HG02623 (cell line): ENCODE data around the gene SAPCD2.

Source experiments
- ATAC-seq: cut with Tn5 transposase; IDR thresholded peaks from one replicate; pipeline ENCODE4 v1.9.1; 2021; ENCODE audit warnings: moderate library complexity; ENCODE audit not compliant: unreplicated experiment

The SAPCD2 gene

DNA sequence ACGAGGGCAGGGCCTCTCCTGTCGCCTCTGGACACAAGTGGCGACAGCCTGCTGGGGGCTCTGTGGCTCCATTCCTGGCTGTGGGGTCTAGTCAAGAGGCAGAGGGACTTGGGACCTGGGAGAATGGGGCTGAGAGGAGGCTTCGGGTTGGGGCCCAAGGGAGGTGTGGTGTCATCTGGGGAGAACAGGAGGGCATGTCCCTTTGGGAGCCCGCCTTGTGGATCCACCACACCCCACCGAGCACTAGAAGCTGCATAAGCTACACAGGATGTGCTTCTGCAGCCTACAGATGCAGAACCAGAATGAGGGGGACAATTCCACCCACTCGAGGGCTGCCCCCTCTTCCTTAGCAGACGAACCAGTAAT is 12.6 kb upstream of the SAPCD2 start:
- no peak for ATAC-seq

- ATAC-seq = no peak
These were observed 12.0 kb upstream of the SAPCD2 start for GRCh38 chr9:137082222-137082924.

GRCh38 chr9:137080260-137081122 is 10.1 kb upstream of the SAPCD2 start:
- ATAC-seq = no peak

- no peak for ATAC-seq
These were observed 9.0 kb upstream of the SAPCD2 start for GRCh38 chr9:137079401-137079787.

GRCh38 chr9:137078701-137079400 is 8.5 kb upstream of the SAPCD2 start:
- no peak for ATAC-seq

DNA sequence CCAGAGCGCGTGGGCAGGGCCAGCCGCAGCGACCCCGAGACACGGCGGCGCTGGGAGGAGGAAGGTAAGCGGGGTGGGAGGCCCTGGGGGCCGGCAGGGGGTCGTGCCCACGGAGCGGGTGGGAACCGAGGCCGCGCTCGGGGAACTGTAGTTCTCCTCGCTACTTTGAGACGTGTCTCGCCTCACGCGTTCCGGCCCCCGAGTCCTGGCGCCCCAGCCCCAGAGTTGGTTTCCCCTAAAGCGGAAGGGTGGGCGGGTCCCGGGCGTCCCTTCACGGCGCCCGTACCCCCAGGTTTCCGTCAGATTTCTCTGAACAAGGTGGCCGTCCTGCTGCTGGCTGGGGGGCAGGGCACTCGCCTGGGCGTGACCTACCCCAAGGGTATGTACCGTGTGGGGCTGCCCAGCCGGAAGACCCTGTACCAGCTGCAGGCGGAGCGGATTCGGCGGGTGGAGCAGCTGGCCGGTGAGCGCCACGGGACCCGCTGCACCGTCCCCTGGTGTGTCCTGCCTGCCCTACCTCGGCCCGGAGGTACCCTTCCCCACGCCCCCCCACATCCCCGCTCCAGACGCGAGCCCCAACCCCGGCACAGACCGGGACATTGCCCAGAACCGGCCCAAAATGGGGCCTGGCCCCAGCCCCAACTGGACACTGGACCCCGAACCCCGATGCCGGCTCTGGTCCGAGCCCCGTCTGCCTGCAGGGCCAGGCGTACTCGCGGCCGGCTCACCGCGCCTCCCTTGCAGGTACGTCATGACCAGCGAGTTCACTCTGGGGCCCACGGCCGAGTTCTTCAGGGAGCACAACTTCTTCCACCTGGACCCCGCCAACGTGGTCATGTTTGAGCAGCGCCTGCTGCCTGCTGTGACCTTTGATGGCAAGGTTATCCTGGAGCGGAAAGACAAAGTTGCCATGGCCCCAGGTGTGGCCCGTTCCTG is 7.7 kb upstream of the SAPCD2 start:
- ATAC-seq = peak; percentile 17

GRCh38 chr9:137077010-137077747 is 6.8 kb upstream of the SAPCD2 start, which contains the start of gene UAP1L1:
TSS of gene UAP1L1 (plus strand) at chr9:137077517. CDS start at chr9:137077533, 16 bp downstream.
- ATAC-seq = peak; percentile 50

GRCh38 chr9:137076636-137077009 is 6.3 kb upstream of the SAPCD2 start:
- ATAC-seq = no peak

DNA sequence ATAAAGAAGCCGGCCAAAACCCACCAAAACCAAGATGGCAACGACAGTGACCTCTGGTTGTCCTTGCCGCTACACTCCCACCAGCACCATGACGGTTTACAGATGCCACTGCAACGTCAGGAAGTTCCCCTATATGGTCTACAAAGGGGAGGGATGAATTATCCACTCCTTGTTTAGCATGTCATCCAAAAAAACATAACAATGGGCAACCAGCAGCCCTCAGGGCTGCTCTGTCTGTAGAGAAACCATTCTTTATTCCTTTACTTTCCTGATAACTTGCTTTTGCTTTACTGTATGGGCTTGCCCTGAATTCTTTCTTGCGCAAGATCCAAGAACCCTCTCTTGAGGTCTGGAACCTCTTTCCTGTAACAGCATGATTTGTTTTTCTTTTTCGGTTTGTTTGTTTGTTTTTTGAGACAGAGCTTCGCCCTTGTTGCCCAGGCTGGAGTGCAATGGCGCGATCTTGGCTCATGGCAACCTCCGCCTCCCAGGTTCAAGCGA is 5.0 kb upstream of the SAPCD2 start:
- ATAC-seq = no peak

DNA sequence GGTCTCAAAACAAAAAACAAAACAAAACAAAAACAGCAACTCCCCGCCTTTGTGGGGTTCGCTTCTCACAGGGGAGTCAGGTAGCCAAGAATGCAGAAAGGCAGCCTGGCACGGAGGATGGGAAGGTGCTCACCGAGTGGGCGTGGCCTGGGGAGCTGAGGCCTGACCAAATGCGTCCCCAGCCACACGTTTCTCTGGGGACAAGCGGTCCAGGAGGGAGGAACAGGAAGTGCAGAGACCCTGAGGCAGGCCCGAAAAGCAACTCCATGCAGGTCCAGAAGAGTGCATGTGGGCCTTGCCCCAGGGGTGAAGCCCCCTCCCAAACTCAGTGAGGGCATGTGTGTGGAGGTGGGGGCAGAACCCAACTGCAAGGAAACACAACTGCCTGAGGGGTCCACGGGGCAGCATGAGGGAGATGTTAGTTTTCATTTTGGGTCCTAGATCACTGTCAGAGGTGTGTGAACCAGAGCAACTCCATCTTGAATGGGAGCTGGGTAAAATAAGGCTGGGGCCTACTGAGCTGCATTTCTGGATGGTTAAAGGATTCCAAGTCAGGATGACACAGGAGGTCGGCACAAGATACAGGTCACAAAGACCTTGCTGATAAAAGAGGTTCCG is 4.4 kb upstream of the SAPCD2 start:
- ATAC-seq = no peak

GRCh38 chr9:137073992-137074399 is 3.6 kb upstream of the SAPCD2 start:
- ATAC-seq = no peak

- no peak for ATAC-seq
These were observed 925 bp upstream of the SAPCD2 start for GRCh38 chr9:137071282-137071681.

DNA sequence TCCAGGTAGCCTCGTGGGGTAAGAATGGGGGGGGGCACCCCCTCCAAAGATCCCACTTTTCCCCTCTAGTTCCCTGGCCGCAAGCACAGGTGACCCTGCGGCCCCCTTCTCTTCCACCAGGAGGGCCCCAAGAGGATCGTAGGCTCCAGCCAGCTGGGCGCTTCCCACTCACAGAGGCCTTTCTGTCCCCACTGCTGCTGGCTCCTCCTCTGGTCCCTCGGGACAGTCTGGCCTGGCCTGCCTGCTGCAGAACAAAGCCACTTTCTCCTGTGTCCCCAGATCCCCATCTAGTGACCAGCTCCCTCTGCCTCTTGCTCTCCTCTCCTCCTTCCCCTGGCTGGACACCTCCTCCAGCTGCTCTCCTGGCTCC is 534 bp upstream of the SAPCD2 start:
- no peak for ATAC-seq

GRCh38 chr9:137069508-137070091 is 757 bp downstream of the SAPCD2 start:
- ATAC-seq = no peak

DNA sequence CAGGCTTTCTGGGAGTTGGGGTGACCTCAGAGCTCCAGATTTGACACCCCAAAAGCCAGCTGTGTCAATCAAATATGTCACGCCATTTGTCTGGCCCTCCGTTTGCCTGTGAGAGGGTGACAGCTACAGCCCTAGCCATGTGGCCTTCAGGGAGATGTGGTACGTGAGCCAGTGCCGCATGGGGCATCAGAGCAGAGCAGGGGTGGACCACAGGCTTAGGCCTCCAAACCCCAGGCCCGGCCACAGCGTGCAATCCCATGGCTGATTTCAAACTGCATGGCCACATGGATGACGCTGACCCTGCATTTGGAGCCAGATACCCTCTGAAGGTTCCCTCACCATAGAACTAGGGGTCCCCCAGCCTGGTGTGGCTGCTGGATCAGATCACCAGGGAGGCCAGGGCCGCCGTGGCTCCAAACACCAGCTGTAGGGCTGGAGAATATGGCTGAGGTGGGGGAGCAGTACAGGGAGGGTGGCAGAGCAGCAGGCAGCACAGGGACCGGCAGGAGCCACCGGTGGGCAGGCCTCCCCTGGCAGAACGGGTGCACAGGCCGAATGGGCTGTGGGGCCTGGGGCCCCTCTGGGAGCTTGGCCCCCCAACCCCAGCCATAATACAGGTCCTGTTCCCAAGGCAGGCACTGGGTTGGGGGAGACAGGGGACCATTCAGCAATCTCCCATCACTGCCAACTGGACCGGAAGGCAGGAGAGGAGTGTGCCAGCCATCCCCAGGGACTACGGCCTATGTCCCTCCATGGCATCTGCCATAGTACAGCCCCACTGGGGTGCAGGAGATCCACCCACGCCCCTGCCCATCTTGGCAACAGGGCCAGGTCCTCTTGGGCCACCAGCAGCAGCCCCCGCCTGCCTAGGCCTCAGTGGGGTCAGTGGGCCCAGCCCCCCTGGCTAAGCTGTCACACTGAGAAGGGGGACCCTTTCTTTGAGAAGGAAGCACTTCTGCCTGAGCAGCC is 1.5 kb downstream of the SAPCD2 start:
- ATAC-seq = no peak

- no peak for ATAC-seq
These were observed 2.4 kb downstream of the SAPCD2 start for GRCh38 chr9:137067860-137068538.
